ENCODE measurements around the gene MYO6.

MYO6 gene

DNA sequence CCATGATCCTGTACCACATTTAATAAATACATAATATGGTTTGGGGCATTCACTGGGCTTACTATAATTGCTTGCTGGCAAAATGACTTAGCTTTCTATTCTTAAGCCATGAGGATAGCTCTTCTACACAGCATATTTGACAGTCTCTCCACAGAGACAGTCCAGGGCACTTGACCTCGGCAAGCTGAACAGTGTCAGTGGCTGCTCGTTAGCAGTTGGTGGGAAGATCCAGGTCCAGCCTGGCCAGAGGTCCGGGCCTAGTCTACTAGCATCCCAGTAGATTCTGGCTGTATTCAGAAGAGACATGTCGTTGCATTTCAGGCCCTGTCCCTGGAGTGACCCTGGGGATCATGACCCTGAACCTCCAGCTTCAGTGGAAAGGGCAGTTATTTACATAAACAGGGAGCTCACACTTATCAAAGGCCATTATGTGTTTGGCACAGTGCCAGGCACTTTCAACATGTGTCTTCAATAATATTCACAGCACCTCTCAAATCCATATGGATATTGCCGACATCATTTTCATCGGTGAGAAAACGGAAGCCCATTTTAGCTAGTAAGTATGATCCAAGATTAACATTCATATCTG is 184.4 kb downstream of the MYO6 start:
- no peak overlapping the region for H2AFZ ChIP-seq (ENCODE audit: low read depth, low read length)
- H3K27ac ChIP-seq (ENCODE audit: low read length) = no peak overlapping the region
- H4K20me1 ChIP-seq (ENCODE audit: insufficient read depth, low read length) = no peaks in the 10 kb centered on the region
- ATAC-seq (ENCODE audit: insufficient read depth, low read depth) (no peak), DNase-seq (no peak)
- H3K27me3 ChIP-seq (ENCODE audit: insufficient read depth, low read length, poor library complexity) = no peaks in the 10 kb centered on the region
- no peaks in the 10 kb centered on the region for H3K79me2 ChIP-seq (ENCODE audit: insufficient read depth, low read length)
- no peak overlapping the region for H3K9ac ChIP-seq (ENCODE audit: low read depth, low read length)
- H3K36me3 ChIP-seq (ENCODE audit: insufficient read depth, low read length) = no peaks in the 10 kb centered on the region
- no peaks in the 10 kb centered on the region for H3K9me3 ChIP-seq (ENCODE audit: insufficient read depth, low read length, severe bottlenecking)
- TF ChIP-seq EZH2 (IDR thresholded peaks at IDR 0.05; ENCODE audit: borderline replicate concordance, low read depth, low read length, severe bottlenecking) (no peak), CTCF (IDR thresholded peaks at IDR 0.05; ENCODE audit: borderline replicate concordance, extremely low read depth, low read length, poor library complexity, severe bottlenecking) (no peak)
- H3K4me3 ChIP-seq (ENCODE audit: low read depth in 1 of 2, low read length in 2 of 2) = no peak overlapping the region
- H3K4me2 ChIP-seq (ENCODE audit: insufficient read depth, low read length) = no peak overlapping the region
- no peaks in the 10 kb centered on the region for H3K4me1 ChIP-seq (ENCODE audit: insufficient read depth, low read length)

- H3K27me3 ChIP-seq (ENCODE audit: insufficient read depth, low read length, poor library complexity) = no peaks in the 10 kb centered on the region
- no peak overlapping the region for H3K4me2 ChIP-seq (ENCODE audit: insufficient read depth, low read length)
- no peak overlapping the region for H3K27ac ChIP-seq (ENCODE audit: low read length)
- no peak for TF ChIP-seq EZH2 (IDR thresholded peaks at IDR 0.05; ENCODE audit: borderline replicate concordance, low read depth, low read length, severe bottlenecking)
- TF ChIP-seq CTCF (IDR thresholded peaks at IDR 0.05; ENCODE audit: borderline replicate concordance, extremely low read depth, low read length, poor library complexity, severe bottlenecking) = peak; percentile 78
- H3K4me1 ChIP-seq (ENCODE audit: insufficient read depth, low read length) = no peaks in the 10 kb centered on the region
- H3K9me3 ChIP-seq (ENCODE audit: insufficient read depth, low read length, severe bottlenecking) = no peaks in the 10 kb centered on the region
- H3K4me3 ChIP-seq (ENCODE audit: low read depth in 1 of 2, low read length in 2 of 2) = no peak overlapping the region
- ATAC-seq (ENCODE audit: insufficient read depth, low read depth) = peak; percentile 63; the same call in 2 of the 3 replicates
- peak; percentile 26 for DNase-seq
- no peak overlapping the region for H2AFZ ChIP-seq (ENCODE audit: low read depth, low read length)
- no peaks in the 10 kb centered on the region for H3K79me2 ChIP-seq (ENCODE audit: insufficient read depth, low read length)
- no peaks in the 10 kb centered on the region for H4K20me1 ChIP-seq (ENCODE audit: insufficient read depth, low read length)
- H3K36me3 ChIP-seq (ENCODE audit: insufficient read depth, low read length) = no peaks in the 10 kb centered on the region
- no peak overlapping the region for H3K9ac ChIP-seq (ENCODE audit: low read depth, low read length)
Observed at GRCh38 chr6:75934643-75935472, 185.8 kb downstream of the MYO6 start.

DNA sequence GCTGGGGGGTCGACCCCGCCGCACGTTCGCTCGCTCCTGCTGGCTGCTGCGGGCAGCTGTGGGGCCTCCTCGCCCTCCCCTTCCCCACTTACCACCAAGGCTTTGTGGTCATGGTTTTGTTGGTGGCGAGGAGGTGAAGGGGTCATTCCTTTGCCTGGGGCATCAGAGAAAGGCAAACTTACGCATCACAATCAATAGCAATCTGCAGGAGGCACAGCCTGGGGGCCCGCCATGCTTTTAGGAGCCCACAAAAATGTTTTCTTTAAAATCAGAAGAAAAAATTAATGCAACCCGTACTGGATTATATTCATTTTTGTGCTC is 186.4 kb downstream of the MYO6 start:
- Histone ChIP-seq H4K20me1 (ENCODE audit: insufficient read depth, low read length) (no peaks in the 10 kb centered on the region), H3K27ac (ENCODE audit: low read length) (no peak overlapping the region), H3K9ac (ENCODE audit: low read depth, low read length) (no peak overlapping the region), H3K9me3 (ENCODE audit: insufficient read depth, low read length, severe bottlenecking) (no peaks in the 10 kb centered on the region), H3K79me2 (ENCODE audit: insufficient read depth, low read length) (no peaks in the 10 kb centered on the region), H3K4me3 (ENCODE audit: low read depth in 1 of 2, low read length in 2 of 2) (no peak overlapping the region), H2AFZ (ENCODE audit: low read depth, low read length) (no peak overlapping the region), H3K36me3 (ENCODE audit: insufficient read depth, low read length) (no peaks in the 10 kb centered on the region), H3K4me1 (ENCODE audit: insufficient read depth, low read length) (no peaks in the 10 kb centered on the region), H3K4me2 (ENCODE audit: insufficient read depth, low read length) (no peak overlapping the region), H3K27me3 (ENCODE audit: insufficient read depth, low read length, poor library complexity) (no peaks in the 10 kb centered on the region)
- no peak for TF ChIP-seq EZH2 (IDR thresholded peaks at IDR 0.05; ENCODE audit: borderline replicate concordance, low read depth, low read length, severe bottlenecking)
- TF ChIP-seq CTCF (IDR thresholded peaks at IDR 0.05; ENCODE audit: borderline replicate concordance, extremely low read depth, low read length, poor library complexity, severe bottlenecking) = no peak
- DNase-seq (no peak), ATAC-seq (ENCODE audit: insufficient read depth, low read depth) (no peak)
